ENCODE results near the gene SLC4A11.
"Not testable (repeated sequence)": the region's sequence is repeated elsewhere in the genome, so short reads cannot be mapped to it uniquely, and the experiment has no call there.

The SLC4A11 gene

DNA sequence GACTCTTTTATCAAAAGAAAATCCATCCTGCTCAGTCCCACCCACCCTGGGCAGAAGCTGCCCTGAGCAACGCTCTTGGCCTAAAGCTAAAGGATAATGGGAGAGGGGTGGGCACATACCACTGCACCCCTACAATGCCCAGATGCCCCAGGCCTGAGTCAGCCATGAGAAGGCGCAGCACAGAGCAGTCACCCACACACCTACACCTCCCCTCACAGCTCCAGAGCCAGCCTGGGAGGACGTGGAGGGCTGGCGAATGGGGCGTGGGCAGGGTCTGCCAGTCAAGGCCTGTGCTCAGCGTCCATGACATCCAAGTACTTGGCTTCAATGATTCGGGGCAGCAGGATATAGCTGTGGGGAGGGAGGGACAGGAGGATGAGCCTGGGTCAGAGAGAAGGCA lies 11.5 kb downstream of the SLC4A11 start:
- no peak for DNase-seq

DNA sequence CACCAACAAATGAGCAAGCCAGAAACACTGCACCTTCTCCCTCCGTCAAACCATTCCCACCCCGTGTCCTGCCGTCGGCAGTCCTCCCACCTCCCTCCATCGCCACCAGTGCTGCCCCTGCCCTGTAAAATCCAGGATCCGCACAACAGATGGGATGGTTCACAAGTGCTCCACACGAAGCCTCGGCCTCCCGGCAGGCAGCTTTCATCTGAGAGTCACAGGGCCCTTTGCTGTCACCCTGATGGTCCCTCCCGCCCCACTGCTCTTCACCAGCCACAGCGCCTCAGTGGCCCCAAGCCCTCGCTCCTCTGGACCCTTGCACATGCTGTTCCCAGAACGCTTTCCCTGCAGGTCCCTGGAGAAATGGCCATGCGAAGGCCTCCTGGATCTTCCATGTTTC lies 12.1 kb downstream of the SLC4A11 start:
- no peak for DNase-seq

DNA sequence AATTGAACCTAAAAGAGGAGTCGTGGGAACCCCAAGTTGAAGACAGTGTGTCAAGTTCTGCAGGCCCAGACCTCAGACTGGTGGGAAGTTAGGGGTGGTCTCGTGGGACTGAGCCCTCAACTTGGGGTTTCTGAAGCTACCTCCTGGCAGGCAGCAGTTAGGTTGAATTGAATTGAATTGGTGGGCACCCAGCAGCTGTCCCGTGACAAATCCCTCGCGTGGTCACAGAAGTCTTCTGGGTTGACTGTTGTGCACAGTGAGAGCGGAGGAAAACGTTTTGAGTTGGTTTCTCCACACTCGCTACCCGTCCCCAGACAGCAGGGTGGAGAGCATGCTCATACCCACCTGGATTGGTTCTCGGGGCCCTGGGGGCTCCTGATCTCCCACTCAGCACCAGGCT lies 12.9 kb downstream of the SLC4A11 start:
- no peak for DNase-seq

DNA sequence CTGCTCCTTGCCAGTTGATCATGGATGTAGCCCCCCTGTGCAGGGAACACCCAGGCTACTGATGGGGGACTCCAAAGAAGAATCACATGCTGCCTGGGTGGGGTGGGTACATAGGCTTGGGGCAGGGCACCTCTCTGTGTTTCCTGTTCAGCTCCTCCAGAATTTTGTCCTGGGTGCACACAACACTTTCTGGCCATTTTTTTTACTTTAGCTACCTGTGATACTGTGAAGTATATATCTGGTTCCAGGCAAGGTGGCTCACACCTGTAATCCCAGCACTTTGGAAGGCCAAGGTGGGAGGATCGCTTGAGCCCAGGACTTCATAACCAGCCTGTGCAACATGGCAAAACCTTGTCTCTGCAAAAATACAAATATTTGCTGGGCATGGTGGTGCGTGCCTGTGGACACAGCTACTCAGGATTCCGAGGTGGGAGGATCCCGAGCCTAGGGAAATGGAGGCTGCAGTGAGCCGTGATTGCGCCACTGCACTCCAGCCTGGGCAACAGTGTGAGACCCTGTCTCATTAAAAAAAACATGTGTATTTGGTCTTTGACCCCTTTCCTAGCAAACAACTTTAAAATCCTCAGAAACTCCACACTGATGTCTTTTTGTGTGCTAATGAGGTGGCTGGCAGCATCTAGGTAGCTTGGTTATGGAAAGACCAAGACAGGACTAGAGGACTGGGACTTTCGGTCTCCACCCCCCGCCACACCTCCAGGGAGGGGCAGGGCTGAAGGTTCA lies 14.1 kb downstream of the SLC4A11 start:
- DNase-seq: no peak

DNA sequence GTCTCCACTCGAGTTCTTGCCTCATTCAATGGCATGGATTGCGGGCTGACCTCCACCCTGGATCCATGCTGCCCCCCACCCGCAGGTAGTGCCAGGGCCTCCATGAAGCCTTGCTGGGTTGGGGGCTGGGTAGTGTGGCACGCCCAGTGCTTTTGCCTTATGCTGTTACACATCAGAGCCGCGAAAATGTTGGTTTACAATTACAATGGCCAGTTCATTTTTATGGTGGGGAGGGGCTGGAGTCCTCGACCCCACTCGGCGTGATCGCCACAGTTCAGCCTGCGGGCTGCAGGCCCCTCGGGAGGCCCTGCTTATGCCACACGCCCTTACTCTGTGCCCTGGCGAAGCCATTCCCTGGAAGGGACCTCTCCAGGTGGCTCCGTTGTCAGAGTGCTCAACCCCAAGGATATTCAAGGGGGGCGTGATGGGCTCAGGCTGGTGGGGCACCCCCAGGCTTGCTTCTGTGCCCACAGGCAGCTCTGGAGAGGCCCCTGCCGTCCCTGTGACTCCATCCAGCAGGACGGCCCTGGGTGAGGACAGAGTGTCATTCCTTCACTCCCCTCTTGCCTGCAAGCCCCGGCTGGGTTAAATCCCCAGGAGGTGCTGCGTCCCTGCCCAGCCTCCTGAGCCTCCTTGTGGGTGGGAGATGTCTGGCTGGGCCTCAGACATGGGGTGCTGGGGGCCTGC lies 14.9 kb downstream of the SLC4A11 start:
- no peak for DNase-seq

DNA sequence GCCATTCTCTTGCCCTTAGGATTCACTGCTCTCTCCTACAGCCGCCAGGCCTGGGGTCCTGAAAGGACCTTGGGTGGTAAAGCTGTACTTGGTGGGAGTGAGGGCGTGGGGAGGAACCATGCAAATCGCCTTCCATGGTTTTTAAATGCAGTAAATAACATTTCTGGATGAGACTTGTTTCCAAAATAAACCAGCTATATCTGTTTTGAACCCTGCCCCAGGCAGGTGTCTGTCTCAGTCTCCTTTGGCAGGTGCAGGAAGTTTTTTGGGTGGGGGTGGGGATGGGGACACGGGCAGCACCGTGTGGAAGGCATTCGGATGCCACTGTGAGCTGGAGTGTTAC lies 15.4 kb downstream of the SLC4A11 start:
- DNase-seq: no peak

DNA sequence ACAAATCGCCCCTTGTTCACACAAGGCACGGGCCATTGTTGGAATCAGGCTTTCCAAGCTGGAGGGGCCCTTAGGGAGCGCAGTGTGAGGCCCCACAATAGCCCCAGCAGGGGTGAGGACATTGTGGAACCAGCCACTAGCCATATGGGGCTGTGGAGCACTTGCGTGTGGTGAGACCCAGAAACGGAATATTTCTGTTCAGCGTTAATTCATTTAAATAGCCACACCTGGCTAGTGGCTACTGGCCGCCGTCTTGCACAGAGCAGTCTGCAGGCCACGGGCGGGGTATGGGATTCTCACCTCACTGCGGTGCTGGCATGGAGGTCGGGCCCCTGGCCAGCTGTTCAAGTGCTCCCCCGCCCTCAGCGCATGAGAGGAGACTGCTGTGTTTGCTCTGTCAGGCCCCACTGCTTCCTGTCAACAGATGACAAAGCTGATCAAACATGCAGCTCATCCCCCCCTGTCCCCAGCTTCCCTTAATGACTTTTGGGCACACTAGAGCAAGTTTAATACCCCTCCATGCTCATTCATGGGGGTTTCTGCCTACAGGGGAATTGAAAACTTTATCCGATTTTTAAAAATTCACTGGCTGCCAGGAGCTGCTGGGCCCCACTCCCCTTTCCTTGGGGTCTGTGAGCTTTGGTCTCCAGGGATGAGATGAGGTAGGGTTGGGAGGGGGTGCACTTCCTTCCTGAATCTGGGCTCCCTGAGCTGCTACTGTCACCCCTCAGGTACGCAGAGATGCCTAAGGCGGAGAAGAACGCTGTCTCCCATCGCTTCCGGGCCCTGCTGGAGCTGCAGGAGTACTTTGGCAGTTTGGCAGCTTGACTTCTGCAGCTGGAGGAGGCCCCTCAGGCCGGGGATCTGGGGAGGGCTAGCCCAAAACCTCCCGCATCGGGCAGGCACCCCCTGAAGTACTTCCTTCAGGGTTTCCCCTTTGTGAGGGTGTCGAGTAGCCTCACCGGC lies 16.1 kb downstream of the SLC4A11 start:
- peak; percentile 37 for DNase-seq

DNA sequence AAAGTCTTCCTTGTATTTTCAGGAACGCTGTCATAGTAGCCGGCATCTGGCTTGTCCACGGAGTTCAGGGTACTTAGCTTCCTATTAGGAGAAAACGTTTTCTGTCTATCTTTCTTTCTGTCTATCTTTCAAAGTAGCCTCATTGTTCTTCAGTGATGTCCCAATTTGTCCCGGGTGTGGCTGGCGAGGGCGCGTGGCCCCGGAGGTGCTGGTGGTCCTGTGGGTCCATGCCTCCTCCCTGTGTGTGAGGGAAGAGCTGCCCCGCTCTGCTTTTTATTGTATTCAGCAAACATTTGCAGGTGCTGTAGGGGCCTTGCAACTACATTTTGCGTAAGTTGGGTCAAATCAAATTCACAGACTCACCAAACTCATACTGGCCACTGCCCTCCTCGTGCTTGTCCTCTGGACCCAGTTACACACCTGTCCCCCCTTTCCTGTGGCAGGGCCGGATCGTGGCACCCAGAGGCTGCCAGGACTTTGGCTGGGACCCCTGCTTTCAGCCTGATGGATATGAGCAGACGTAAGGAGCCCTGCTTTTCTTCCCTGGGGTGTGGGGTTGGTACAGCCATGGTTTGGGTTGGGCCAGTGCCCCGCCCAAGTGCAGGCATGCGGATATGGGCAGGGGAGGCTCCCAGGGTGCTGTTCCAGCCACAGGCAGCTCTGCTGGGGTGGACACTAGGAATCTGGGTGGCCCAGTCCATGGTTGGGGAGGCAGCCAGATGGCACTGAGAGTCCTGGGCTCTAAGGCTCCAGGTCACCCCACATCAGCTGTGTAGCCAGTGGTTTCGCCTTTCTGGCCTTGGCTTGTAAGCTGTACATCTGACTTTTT lies 17.4 kb downstream of the SLC4A11 start:
- DNase-seq: no peak

DNA sequence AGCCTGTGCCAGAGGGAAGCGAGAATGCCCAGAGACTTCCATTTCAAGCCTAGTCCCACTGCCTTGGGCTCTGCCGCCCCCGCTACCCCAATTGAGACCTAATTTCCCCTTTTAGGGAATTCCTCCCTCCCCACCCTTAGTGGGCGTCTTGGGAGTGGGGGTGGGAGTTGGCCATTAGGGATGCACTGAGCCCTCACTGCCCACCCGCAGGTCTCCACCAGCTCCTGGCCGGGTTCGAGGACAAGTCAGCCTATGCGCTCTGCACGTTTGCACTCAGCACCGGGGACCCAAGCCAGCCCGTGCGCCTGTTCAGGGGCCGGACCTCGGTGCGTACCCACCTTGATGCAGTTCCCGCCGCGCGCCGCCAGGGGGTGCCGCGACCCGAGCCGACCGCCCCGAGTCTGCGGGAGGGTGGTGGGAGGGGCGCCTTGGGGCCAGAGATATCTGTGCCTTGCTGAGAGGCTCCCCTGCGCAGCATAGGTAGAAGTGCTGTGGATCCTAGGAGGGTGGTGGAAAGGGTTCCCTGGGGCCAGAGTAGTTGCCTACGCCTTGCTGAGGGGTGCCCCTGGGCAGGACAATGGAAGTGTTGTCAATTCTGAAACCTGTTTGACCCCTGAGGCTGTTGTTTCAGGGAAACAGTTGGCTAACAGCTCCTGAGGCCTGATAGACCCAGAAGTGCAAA lies 20.5 kb downstream of the SLC4A11 start:
- peak; percentile 89 for DNase-seq

DNA sequence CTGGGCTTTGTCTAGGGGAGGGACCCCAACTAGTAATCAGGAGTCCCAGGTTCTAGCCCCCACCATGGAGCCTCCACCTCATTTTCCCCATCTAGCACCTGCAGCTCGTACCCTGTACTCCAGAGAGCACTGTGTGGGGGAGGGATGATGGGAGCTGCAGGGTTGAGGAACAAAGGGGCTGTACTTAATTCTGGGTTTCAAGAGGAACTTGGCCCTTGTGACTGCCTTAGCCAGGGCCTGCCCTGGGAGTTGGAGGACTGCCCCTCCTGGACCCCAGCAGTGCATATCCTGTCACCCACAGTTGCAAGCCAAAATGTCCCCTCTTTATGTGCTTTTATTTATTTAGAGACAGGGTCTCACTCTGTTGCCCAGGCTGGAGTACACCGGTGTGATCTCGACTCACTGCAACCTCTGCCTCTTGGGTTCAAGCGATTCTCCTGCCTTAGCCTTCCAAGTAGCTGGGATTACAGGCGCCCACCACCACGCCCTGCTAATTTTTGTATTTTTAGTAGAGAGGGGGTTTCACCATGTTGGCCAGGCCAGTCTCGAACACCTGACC lies 23.6 kb downstream of the SLC4A11 start:
- not testable (repeated sequence) for DNase-seq

DNA sequence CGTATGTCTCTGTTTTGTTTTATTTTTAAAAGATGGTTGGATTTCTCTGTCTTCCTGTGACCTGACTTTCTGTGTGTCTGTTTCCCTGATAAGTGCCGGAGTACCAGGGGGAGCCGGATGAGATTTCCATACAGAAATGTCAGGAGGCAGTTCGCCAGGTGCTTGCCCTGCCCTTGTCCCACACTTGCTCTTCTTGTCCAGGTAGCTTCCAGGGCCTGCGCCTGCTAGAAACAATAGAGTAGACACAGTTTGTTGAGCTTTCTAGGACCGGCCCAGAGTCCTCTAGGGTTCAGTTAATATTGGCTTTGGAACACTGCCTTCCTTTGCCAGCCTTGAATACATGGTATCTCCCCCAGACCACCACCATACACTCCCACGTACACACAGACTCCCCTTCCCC lies 25.8 kb downstream of the SLC4A11 start:
- no peak for DNase-seq

DNA sequence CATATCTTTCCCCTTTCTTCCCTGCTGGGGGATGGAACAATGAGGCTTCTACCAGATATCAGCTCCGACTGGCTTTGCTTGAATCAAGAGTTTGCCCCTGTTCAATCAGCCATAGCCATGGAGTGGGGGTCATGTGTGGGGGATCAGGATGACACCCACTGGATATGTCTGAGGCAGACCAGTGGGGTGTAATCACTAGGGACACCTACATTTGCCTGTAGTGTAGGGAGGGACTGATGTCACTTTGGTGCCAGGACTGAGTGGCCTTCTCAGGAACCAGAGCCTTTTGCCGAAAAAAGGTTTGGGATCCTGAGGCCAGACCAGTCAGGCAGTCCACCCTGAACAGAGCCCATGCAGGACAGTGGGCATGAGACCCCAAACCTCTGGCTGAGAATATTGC lies 28.6 kb downstream of the SLC4A11 start:
- no peak for DNase-seq

DNA sequence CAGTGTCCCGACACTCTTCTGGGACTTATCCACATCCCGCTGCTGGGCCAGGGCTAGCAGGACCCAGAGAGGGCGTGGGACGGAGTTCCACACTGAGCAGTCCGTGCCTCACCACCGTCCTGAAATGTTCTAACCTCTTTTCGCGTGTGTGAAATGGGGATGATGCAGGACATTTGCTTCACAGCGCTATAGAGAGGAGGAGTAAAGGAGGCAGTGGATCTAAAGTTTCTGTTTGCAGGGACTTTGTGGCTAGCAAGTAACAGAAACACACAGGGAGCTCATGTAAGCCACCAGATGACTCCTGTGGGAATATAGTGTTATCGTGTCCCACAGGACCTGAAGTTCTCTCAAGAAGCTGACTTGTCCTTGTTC lies 29.1 kb downstream of the SLC4A11 start:
- peak; percentile 33 for DNase-seq

DNA sequence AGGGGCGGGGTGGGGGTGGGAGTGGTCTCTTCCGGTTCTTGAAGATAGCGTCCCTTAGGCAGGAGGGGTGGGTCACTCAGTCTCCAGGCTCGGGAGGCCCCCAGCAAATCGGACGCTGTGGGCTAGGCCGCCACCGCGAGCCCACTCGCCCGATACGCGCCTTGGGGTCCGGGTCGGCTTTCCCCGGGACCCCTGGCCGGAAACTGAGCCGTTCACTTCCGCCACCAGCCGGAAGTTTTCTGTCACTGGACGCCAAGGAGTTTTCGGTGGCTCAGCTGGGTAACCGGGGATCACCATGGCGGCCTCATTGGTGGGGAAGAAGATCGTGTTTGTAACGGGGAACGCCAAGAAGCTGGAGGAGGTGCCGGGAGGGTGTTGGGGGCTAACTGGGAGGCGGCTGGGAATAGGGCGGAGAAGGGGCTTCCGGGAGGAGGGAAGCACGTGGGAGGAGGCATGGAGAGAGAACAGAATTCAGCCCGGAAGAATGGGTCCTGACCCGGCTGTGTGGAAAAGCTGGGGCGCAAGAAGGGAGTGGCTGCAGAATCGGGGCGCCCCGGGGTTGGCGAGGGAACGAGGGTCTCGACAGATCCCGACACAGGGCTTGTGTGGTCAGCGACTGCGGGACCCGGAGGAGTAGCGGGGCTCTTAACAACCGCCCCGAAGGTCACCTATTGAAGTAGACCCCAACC lies 29.6 kb downstream of the SLC4A11 start, which contains the start of gene ITPA:
Gene ITPA, plus strand, starts transcription at position 242 of the 689 bp plus-strand sequence. Its CDS starts 54 bp downstream, at position 296.
- DNase-seq: peak; percentile 78

DNA sequence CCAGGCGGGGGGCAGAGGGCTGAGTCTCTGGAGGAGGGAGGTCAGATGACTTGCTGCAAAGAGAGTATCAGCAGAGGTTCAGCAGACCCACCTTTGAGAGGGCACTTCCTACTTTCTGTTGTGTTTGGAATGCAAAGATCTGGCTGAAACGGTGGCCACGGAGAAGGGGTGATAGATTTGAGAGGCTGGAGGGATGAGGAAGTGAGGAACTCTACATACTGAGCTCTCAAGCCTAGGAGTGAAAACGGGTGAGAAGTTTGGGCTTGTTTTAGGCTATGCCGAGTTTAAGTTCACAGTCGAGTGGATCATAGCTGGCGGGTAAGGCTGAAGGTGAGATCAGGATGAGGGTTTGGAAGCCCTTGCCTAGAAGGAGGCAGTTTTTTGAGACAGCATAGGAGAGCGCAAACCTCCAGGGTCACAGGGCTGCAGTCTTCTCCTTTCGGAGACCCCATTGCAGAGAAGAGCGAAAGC lies 30.2 kb downstream of the SLC4A11 start:
- peak; percentile 31 for DNase-seq

DNA sequence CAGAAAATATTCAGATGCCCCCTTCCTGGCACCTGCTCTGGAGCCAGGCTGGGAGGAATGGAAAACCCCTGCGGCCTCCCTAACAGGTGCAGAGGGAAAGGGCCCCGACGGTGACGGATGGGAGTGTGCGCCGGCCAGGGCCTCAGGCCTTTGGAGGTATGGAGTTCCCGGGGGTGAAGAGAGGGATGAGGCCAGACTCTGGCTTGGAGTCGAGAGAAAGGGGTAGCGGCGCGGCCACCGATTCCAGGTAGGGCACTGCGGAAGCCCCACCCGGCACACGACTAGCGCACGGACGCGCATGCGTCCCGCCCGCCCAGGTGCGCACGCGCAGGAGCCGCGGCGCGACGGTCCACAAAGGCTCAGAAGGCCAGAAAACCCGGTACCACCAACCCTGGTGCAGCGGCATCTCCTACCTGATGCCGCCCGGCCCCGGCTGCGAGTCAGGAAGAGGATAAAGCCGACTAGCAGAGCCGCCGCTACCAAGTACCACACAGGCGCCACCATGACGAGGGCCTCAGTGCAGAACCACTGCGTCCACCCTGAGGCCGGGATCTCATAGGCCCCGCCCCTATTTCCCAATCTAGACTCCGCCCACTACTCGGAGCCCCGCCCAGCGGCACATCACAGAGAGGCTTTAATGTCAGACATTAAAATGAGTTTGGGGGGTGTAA lies 34.7 kb downstream of the SLC4A11 start, which contains the start of gene DDRGK1:
Gene DDRGK1, minus strand, starts transcription at position 559 of the 671 bp plus-strand sequence. Its CDS starts 55 bp downstream, at position 504.
- peak; percentile 98 for DNase-seq

DNA sequence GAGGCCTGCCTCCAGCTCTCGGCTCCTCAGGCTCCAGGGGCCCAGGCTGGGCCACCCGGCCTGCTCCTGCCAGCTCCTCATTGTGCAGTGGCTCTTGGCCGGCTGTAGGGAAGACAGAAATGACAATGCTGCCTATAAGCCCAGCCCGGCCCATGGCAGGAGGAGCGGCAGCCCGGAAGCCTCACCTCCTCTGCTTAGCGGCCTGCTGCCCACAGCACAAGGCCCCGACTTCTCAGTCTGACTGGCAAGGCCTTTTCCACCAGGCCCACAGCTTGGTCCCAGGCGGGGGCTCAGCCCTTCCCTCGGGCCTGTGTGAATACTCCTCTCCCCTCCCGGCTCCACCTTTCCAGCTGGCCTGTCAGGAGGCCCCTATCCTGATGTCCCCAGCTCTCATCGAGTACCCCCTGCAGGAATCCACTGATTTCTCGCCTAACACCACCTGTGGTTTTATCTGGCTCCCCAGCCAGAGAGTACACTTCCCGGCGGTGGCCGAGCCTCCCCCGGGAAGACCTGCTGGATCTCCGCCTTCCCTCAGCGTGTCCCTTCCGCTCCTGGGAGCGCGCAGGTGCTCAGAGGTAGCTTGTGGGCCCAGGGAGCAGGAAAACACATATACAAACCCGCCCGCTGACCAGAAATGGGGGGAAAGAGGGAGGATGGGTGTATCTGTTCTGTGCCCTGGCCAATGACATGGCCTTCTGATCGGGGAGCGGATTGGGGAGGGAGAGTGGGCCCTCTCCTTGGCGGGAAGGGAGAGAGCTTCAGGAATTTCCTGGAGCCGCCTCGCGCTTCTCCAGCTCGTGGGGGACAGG lies 35.5 kb downstream of the SLC4A11 start:
- DNase-seq: peak; percentile 60

DNA sequence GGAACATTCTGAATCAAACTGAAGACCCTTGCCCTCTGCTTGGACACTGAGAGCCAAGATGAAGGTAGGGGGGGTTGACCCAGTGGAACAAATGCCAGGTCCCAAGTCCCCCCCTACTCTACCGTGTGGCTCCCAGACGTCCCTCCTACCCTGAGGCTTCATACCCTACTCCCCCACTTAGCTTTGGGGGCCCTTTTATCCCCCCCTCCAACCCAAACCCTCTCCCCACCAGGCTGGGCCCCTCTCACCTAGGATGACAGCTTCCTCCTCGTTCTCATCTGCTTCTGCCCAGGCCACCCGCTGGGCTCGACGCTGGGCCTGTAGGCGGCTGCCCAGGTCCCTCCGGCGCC lies 36.0 kb downstream of the SLC4A11 start:
- no peak for DNase-seq
